ENCODE results near the gene ABLIM2. TPM values are rescaled to one million over a fixed set of nuclear protein-coding genes. Genes with fewer than 3 reads are reported as not detected.

The ABLIM2 gene
- polyA plus RNA-seq, 2 donors = 12.4 to 14.4 TPM

GRCh38 chr4:7984286-7984925 is 174.2 kb downstream of the ABLIM2 start:
- no peak overlapping the region for H3K4me3 ChIP-seq (ENCODE audit: low read depth in 1 of 2, low read length in 2 of 2)
- H3K27me3 ChIP-seq (ENCODE audit: control insufficient read depth in 1 of 2, insufficient read depth in 2 of 2, low read length in 2 of 2) = no peaks in the 10 kb centered on the region
- no peak overlapping the region for H3K27ac ChIP-seq (ENCODE audit: low read depth in 2 of 2, low read length in 1 of 2)
- H3K4me1 ChIP-seq (ENCODE audit: control insufficient read depth in 2 of 2, insufficient read depth in 2 of 2, low read length in 1 of 2) = peaks cover 0 to 3% of the 10 kb centered on the region in 2 donors
- H3K9me3 ChIP-seq (ENCODE audit: control insufficient read depth in 2 of 2, insufficient read depth in 1 of 2, low read depth in 1 of 2, low read length in 1 of 2) = no peaks in the 10 kb centered on the region
- H3K36me3 ChIP-seq (ENCODE audit: control insufficient read depth in 2 of 2, insufficient read depth in 2 of 2, low read length in 1 of 2) = peaks cover 0 to 2% of the 10 kb centered on the region in 2 donors
- 70 to 82% methylated on average over 31 of the region's 31 CpGs for WGBS, 2 donors

- 89 to 95% methylated on average over 17 of the region's 17 CpGs for WGBS, 2 donors
- H3K4me3 ChIP-seq (ENCODE audit: low read depth in 1 of 2, low read length in 2 of 2) = no peak overlapping the region
- peaks cover 7 to 10% of the 10 kb centered on the region in 2 donors for H3K4me1 ChIP-seq (ENCODE audit: control insufficient read depth in 2 of 2, insufficient read depth in 2 of 2, low read length in 1 of 2)
- H3K27me3 ChIP-seq (ENCODE audit: control insufficient read depth in 1 of 2, insufficient read depth in 2 of 2, low read length in 2 of 2) = no peaks in the 10 kb centered on the region
- peaks cover 0 to 2% of the 10 kb centered on the region in 2 donors for H3K36me3 ChIP-seq (ENCODE audit: control insufficient read depth in 2 of 2, insufficient read depth in 2 of 2, low read length in 1 of 2)
- H3K27ac ChIP-seq (ENCODE audit: low read depth in 2 of 2, low read length in 1 of 2) = no peak overlapping the region
- H3K9me3 ChIP-seq (ENCODE audit: control insufficient read depth in 2 of 2, insufficient read depth in 1 of 2, low read depth in 1 of 2, low read length in 1 of 2) = no peaks in the 10 kb centered on the region
Observed at GRCh38 chr4:7983296-7983695, 175.3 kb downstream of the ABLIM2 start.

- H3K27ac ChIP-seq (ENCODE audit: low read depth in 2 of 2, low read length in 1 of 2) = no peak overlapping the region
- H3K4me3 ChIP-seq (ENCODE audit: low read depth in 1 of 2, low read length in 2 of 2) = no peak overlapping the region
- peaks cover 7 to 12% of the 10 kb centered on the region in 2 donors for H3K4me1 ChIP-seq (ENCODE audit: control insufficient read depth in 2 of 2, insufficient read depth in 2 of 2, low read length in 1 of 2)
- 76 to 80% methylated on average over 8 of the region's 8 CpGs for WGBS, 2 donors
- H3K36me3 ChIP-seq (ENCODE audit: control insufficient read depth in 2 of 2, insufficient read depth in 2 of 2, low read length in 1 of 2) = peaks cover 0 to 2% of the 10 kb centered on the region in 2 donors
- no peaks in the 10 kb centered on the region for H3K9me3 ChIP-seq (ENCODE audit: control insufficient read depth in 2 of 2, insufficient read depth in 1 of 2, low read depth in 1 of 2, low read length in 1 of 2)
- no peaks in the 10 kb centered on the region for H3K27me3 ChIP-seq (ENCODE audit: control insufficient read depth in 1 of 2, insufficient read depth in 2 of 2, low read length in 2 of 2)
Observed at GRCh38 chr4:7981738-7982394, 176.7 kb downstream of the ABLIM2 start.

- Histone ChIP-seq H3K4me1 (ENCODE audit: control insufficient read depth in 2 of 2, insufficient read depth in 2 of 2, low read length in 1 of 2) (peaks cover 7 to 9% of the 10 kb centered on the region in 2 donors), H3K27me3 (ENCODE audit: control insufficient read depth in 1 of 2, insufficient read depth in 2 of 2, low read length in 2 of 2) (no peaks in the 10 kb centered on the region), H3K27ac (ENCODE audit: low read depth in 2 of 2, low read length in 1 of 2) (no peak overlapping the region), H3K36me3 (ENCODE audit: control insufficient read depth in 2 of 2, insufficient read depth in 2 of 2, low read length in 1 of 2) (peaks cover 0 to 2% of the 10 kb centered on the region in 2 donors), H3K9me3 (ENCODE audit: control insufficient read depth in 2 of 2, insufficient read depth in 1 of 2, low read depth in 1 of 2, low read length in 1 of 2) (no peaks in the 10 kb centered on the region), H3K4me3 (ENCODE audit: low read depth in 1 of 2, low read length in 2 of 2) (no peak overlapping the region)
- 83 to 93% methylated on average over 2 of the region's 2 CpGs for WGBS, 2 donors
Observed at GRCh38 chr4:7980036-7980435, 178.6 kb downstream of the ABLIM2 start.

- H3K27ac ChIP-seq (ENCODE audit: low read depth in 2 of 2, low read length in 1 of 2) = no peak overlapping the region
- no peaks in the 10 kb centered on the region for H3K9me3 ChIP-seq (ENCODE audit: control insufficient read depth in 2 of 2, insufficient read depth in 1 of 2, low read depth in 1 of 2, low read length in 1 of 2)
- WGBS, 2 donors = 78 to 85% methylated on average over 4 of the region's 4 CpGs
- no peaks in the 10 kb centered on the region for H3K27me3 ChIP-seq (ENCODE audit: control insufficient read depth in 1 of 2, insufficient read depth in 2 of 2, low read length in 2 of 2)
- peaks cover 0 to 2% of the 10 kb centered on the region in 2 donors for H3K36me3 ChIP-seq (ENCODE audit: control insufficient read depth in 2 of 2, insufficient read depth in 2 of 2, low read length in 1 of 2)
- H3K4me3 ChIP-seq (ENCODE audit: low read depth in 1 of 2, low read length in 2 of 2) = no peak overlapping the region
- H3K4me1 ChIP-seq (ENCODE audit: control insufficient read depth in 2 of 2, insufficient read depth in 2 of 2, low read length in 1 of 2) = peaks cover 7 to 9% of the 10 kb centered on the region in 2 donors
Observed at GRCh38 chr4:7979652-7979968, 179.0 kb downstream of the ABLIM2 start.

- no peaks in the 10 kb centered on the region for H3K9me3 ChIP-seq (ENCODE audit: control insufficient read depth in 2 of 2, insufficient read depth in 1 of 2, low read depth in 1 of 2, low read length in 1 of 2)
- peaks cover 0 to 2% of the 10 kb centered on the region in 2 donors for H3K36me3 ChIP-seq (ENCODE audit: control insufficient read depth in 2 of 2, insufficient read depth in 2 of 2, low read length in 1 of 2)
- peaks cover 7 to 9% of the 10 kb centered on the region in 2 donors for H3K4me1 ChIP-seq (ENCODE audit: control insufficient read depth in 2 of 2, insufficient read depth in 2 of 2, low read length in 1 of 2)
- H3K27ac ChIP-seq (ENCODE audit: low read depth in 2 of 2, low read length in 1 of 2) = peak overlapping the region; percentile 64 to 75
- H3K4me3 ChIP-seq (ENCODE audit: low read depth in 1 of 2, low read length in 2 of 2) = no peak overlapping the region
- no peaks in the 10 kb centered on the region for H3K27me3 ChIP-seq (ENCODE audit: control insufficient read depth in 1 of 2, insufficient read depth in 2 of 2, low read length in 2 of 2)
- 77 to 81% methylated on average over 17 of the region's 17 CpGs for WGBS, 2 donors
Observed at GRCh38 chr4:7978907-7979651, 179.5 kb downstream of the ABLIM2 start.

- 38 to 40% methylated on average over 5 of the region's 5 CpGs for WGBS, 2 donors
- Histone ChIP-seq H3K36me3 (ENCODE audit: control insufficient read depth in 2 of 2, insufficient read depth in 2 of 2, low read length in 1 of 2) (peaks cover 0 to 2% of the 10 kb centered on the region in 2 donors), H3K27ac (ENCODE audit: low read depth in 2 of 2, low read length in 1 of 2) (peak overlapping the region; percentile 64 to 75), H3K4me3 (ENCODE audit: low read depth in 1 of 2, low read length in 2 of 2) (no peak overlapping the region), H3K4me1 (ENCODE audit: control insufficient read depth in 2 of 2, insufficient read depth in 2 of 2, low read length in 1 of 2) (peaks cover 7 to 11% of the 10 kb centered on the region in 2 donors), H3K27me3 (ENCODE audit: control insufficient read depth in 1 of 2, insufficient read depth in 2 of 2, low read length in 2 of 2) (no peaks in the 10 kb centered on the region), H3K9me3 (ENCODE audit: control insufficient read depth in 2 of 2, insufficient read depth in 1 of 2, low read depth in 1 of 2, low read length in 1 of 2) (no peaks in the 10 kb centered on the region)
Observed at GRCh38 chr4:7978489-7978888, 180.1 kb downstream of the ABLIM2 start.

GRCh38 chr4:7976634-7977033 is 182.0 kb downstream of the ABLIM2 start:
- H3K4me1 ChIP-seq (ENCODE audit: control insufficient read depth in 2 of 2, insufficient read depth in 2 of 2, low read length in 1 of 2) = peaks cover 12 to 21% of the 10 kb centered on the region in 2 donors
- WGBS, 2 donors = 92 to 96% methylated on average over 5 of the region's 5 CpGs

GRCh38 chr4:7976025-7976424 is 182.6 kb downstream of the ABLIM2 start:
- no peak overlapping the region for H3K4me3 ChIP-seq (ENCODE audit: low read depth in 1 of 2, low read length in 2 of 2)
- no peak overlapping the region for H3K27ac ChIP-seq (ENCODE audit: low read depth in 2 of 2, low read length in 1 of 2)
- H3K9me3 ChIP-seq (ENCODE audit: control insufficient read depth in 2 of 2, insufficient read depth in 1 of 2, low read depth in 1 of 2, low read length in 1 of 2) = no peaks in the 10 kb centered on the region
- no peaks in the 10 kb centered on the region for H3K27me3 ChIP-seq (ENCODE audit: control insufficient read depth in 1 of 2, insufficient read depth in 2 of 2, low read length in 2 of 2)
- H3K4me1 ChIP-seq (ENCODE audit: control insufficient read depth in 2 of 2, insufficient read depth in 2 of 2, low read length in 1 of 2) = peaks cover 14 to 27% of the 10 kb centered on the region in 2 donors
- peaks cover 0 to 2% of the 10 kb centered on the region in 2 donors for H3K36me3 ChIP-seq (ENCODE audit: control insufficient read depth in 2 of 2, insufficient read depth in 2 of 2, low read length in 1 of 2)
- 89 to 92% methylated on average over 7 of the region's 7 CpGs for WGBS, 2 donors

More at GRCh38 chr4:7976634-7977033, 182.0 kb downstream of the ABLIM2 start:
- no peaks in the 10 kb centered on the region for H3K9me3 ChIP-seq (ENCODE audit: control insufficient read depth in 2 of 2, insufficient read depth in 1 of 2, low read depth in 1 of 2, low read length in 1 of 2)
- H3K4me3 ChIP-seq (ENCODE audit: low read depth in 1 of 2, low read length in 2 of 2) = no peak overlapping the region
- no peak overlapping the region for H3K27ac ChIP-seq (ENCODE audit: low read depth in 2 of 2, low read length in 1 of 2)
- peaks cover 0 to 2% of the 10 kb centered on the region in 2 donors for H3K36me3 ChIP-seq (ENCODE audit: control insufficient read depth in 2 of 2, insufficient read depth in 2 of 2, low read length in 1 of 2)
- H3K27me3 ChIP-seq (ENCODE audit: control insufficient read depth in 1 of 2, insufficient read depth in 2 of 2, low read length in 2 of 2) = no peaks in the 10 kb centered on the region

Data from esophagus (tissue), 2 donors.